ENCODE data around the gene CCDC38.
A peak's percentile ranks its signal among the peaks of the same experiment; 100 is the strongest.
"Not testable (repeated sequence)": the region's sequence is repeated elsewhere in the genome, so short reads cannot be mapped to it uniquely, and the experiment has no call there.

The CCDC38 gene

DNA sequence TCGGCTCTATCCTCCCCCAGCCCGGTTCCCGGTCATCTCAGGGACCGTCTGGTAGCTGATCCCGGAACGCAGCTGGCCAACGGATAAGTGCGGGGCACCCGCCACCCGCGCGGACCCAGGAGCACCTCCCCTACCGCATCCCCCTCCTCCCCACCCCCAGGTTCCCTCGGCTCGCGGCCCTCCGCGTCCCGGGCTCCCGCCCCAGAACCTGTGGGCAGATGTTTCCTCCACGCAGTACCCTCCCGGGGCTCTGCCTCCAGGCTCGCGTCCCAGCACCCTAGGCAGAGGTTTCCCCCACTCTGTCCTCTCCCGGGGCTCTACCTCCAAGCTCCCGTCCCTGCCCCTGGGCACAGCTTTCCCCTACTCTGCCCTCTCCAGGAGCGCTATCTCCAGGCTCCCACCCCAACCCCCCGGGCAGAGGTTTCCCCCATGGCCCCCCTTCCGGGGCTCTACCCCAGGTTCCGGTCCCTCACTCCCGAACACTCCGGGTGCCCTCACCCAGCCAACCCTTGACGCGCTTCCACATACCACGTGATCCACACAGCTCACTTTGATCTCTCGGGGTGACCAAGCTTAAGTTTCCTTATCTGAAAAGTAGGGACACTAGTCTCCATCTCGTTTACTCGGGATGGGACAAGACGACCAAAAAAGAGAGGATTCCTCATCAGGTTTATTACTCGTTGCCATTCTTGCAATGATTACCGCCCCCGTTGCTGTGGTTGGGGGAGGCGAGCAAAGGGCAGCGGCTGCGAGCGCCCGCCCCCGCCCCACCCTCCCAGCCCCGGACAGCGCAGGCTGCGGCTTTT, at the start of gene CCDC38:
CCDC38 (minus strand) TSS at position 91 of the 806 bp plus-strand sequence. CDS start 6,105 bp downstream, outside the sequence.
- peak; percentile 56 to 68 for DNase-seq (ENCODE audit: low read depth in 1 of 2, low spot score in 1 of 2)

- DNase-seq (ENCODE audit: low read depth in 1 of 2, low spot score in 1 of 2) = no peak
Measured at GRCh38 chr12:95990136-95990535, 47.7 kb upstream of the CCDC38 start.

DNA sequence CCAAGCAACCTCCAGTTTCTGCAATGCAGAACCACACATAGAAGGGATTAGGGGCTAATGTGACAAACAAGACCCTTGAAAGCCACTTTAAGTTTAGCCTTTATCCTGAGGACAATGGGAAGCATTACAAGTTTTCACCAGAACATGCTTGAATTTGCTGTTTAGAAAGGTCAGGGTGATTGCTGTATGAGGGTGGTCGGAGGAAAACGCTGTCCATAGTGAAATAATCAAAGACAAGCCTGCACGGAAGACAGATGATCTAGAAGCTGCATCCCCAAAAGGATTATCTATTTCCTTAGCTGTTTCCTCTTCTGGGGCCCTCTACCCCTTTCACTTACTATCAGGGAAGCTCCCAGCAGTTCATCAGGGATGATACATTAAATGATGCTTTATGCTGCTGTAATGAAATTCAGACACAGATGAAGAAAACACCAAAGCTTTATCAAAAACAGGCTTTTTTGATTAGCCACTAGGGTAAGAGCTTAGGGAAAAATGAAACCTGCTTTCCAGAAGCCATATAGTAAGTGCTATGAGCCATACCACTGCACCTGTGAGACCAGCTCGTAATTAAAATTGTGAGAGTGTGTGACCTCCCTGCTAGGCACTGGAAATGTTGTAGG, 47.2 kb upstream of the CCDC38 start:
- no peak for DNase-seq (ENCODE audit: low read depth in 1 of 2, low spot score in 1 of 2)

- no peak for DNase-seq (ENCODE audit: low read depth in 1 of 2, low spot score in 1 of 2)
Measured at GRCh38 chr12:95988506-95989275, 46.3 kb upstream of the CCDC38 start.

GRCh38 chr12:95986635-95987570, 44.5 kb upstream of the CCDC38 start:
- no peak for DNase-seq (ENCODE audit: low read depth in 1 of 2, low spot score in 1 of 2)

DNA sequence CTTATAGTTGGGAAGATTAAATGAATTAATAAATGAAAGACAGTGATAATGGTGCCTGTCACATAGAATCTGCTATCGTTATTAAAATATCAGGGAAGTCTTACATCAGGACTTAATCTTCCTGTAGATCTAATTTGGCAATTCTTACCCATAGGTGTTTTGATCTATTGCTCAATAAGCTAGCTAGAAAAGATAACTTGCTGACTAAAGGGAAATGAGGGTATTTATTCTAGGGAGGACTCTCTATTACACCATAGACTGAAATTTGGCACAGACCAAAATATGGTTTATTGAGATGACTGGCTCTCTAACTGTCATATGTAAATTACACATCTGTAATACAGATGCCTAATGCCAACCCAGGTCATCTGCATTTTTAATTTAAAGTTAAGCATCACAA, 42.3 kb upstream of the CCDC38 start:
- no peak for DNase-seq (ENCODE audit: low read depth in 1 of 2, low spot score in 1 of 2)

GRCh38 chr12:95982602-95983001, 40.2 kb upstream of the CCDC38 start:
- no peak for DNase-seq (ENCODE audit: low read depth in 1 of 2, low spot score in 1 of 2)

DNA sequence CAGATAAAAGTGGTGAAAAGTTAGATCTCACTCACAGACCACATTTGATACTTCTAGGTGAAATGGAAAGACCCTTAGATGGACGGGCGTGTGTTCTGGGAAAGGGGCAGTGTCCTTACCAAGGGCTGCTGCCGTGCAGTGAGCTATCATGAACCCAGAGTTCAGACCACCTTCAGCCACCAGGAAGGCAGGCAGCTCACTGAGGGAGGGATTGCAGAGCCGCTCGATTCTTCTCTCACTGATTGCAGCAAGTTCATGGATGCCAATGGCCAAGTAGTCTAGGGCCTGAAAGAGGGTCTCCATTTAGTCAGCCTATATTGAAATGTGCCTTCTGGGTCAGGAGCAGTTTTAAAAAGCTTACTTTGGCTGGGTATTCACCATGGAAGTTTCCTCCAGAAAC, 38.0 kb upstream of the CCDC38 start:
- no peak for DNase-seq (ENCODE audit: low read depth in 1 of 2, low spot score in 1 of 2)

DNA sequence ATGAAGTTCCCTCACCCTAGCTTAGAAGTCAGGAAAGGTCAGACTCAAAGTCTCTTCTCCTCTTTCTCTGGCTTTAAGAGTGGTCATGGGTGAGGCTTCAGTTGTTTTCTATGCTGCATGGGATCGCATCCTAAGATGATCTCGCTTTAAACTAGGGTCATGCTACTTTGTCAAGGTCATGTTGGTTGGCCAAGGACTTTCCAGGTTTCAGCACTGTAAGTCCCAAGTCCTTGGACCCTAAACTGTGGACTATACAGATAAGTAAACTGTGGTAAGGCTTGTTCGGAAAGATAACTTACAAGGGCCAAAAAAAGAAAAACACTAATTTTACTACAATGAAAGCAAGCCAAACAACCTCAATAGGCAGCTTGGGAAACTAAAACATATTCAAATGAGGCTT, 36.4 kb upstream of the CCDC38 start:
- no peak for DNase-seq (ENCODE audit: low read depth in 1 of 2, low spot score in 1 of 2)

DNA sequence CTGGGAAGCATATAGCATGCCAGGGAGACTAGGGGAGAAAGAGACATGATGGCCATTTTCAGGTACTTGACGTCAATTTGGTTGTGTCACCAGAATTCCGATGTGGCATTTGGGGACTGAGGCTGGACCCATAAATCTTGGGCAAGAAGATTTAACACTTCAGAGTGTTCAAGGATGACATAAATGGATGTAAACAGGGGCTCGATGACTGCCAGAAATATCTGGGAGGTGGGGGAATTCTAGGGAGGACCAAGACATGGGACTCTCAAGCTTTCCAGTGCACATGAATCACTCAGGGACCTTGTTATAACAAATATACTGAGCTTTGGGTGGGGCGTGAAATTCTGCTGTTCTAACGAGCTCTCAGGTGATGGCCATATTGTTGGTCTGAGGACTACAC, 35.9 kb upstream of the CCDC38 start:
- no peak for DNase-seq (ENCODE audit: low read depth in 1 of 2, low spot score in 1 of 2)

GRCh38 chr12:95977764-95978305, 35.4 kb upstream of the CCDC38 start:
- DNase-seq (ENCODE audit: low read depth in 1 of 2, low spot score in 1 of 2) = no peak

DNA sequence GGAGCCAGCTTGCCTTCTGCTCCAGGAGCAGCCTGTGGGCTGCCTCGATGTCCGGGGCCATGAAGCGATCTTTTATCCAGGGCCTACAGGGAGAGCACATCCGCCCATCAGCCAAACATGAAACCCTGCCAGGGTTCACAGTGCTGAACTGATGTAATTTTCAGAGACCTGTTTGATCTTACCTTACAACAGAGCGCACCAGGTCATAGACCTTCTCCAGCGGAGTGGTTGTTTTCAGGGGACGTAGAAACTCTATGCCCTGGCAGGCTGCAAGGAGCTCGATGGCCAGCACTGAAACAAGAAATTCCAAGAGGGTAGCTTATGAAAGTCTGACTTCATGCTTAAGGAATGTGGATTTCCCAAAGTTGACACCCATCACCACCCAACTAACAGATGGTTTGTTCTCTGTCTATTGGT, 34.0 kb upstream of the CCDC38 start:
- no peak for DNase-seq (ENCODE audit: low read depth in 1 of 2, low spot score in 1 of 2)

GRCh38 chr12:95975491-95975890, 33.1 kb upstream of the CCDC38 start:
- no peak for DNase-seq (ENCODE audit: low read depth in 1 of 2, low spot score in 1 of 2)

DNA sequence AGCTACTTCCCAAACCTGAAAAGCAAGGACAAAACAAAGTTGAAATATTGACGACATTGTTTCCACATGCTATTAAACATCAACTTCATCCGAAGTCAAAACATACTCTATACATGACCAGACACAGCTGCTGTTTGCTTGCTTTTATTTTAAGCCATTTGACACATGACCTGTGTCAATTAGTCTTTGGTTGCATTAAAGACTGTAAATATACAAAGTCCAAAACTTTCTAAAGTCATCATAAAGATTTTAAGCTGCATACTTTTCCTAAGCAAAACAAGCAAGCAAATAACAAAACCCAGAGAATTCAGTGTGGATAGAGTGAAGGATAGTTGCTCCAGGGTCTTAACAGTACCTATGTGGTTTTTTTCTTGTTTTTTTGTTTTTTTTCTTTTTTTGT, 31.9 kb upstream of the CCDC38 start:
- DNase-seq (ENCODE audit: low read depth in 1 of 2, low spot score in 1 of 2) = no peak

GRCh38 chr12:95972832-95973456, 30.5 kb upstream of the CCDC38 start:
- DNase-seq (ENCODE audit: low read depth in 1 of 2, low spot score in 1 of 2) = no peak

DNA sequence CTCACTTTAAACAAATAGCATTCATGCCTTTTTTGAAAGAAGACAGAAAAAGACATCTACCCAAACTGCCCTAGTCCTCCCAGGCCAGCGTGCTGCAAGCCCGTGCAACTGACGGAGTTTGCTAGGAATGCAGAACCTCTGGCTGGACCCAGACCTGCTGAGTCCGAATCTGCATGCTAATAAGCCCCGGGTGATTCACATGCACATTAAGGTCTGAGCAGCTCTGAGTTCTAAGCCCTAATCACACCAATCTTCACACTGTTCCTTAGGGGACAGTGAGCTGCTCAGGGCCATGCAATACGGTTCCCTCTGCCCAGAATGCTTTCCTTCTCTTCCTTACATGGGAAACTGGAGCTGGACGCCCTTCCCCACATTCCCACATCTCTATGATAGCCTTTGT, 28.5 kb upstream of the CCDC38 start:
- no peak for DNase-seq (ENCODE audit: low read depth in 1 of 2, low spot score in 1 of 2)

DNA sequence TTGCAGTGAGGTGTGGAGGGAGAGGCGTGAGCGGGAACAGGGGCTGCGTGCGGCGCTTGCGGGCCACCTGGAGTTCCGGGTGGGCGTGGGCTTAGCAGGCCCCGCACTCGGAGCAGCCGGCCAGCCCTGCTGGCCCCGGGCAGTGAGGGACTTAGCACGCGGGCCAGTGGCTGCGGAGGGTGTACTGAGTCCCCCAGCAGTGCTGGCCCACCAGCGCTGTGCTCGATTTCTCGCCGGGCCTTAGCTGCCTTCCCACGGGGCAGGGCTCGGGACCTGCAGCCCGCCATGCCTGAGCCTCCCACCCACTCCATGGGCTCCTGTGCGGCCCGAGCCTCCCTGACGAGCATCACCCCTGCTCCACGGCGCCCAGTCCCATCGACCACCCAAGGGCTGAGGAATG, 26.7 kb upstream of the CCDC38 start:
- DNase-seq (ENCODE audit: low read depth in 1 of 2, low spot score in 1 of 2) = not testable (repeated sequence)

DNA sequence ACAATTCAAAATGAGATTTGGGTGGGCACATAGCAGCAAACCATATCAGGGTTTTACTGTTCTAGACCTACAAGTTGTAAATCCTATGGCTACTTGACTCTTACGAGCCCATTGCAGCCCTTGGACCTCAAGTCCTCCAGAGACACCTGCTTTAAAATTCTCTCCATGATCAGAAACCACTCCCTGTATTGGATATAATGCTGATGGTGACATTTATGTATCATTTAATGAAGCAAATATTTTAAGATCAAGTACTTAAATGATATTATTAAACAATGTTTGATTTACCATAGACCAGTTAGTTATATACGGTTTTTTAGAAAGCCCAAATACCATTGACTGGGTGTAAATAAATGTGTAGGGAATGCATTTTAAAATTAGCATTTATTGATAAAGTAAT, 24.9 kb upstream of the CCDC38 start:
- no peak for DNase-seq (ENCODE audit: low read depth in 1 of 2, low spot score in 1 of 2)

DNA sequence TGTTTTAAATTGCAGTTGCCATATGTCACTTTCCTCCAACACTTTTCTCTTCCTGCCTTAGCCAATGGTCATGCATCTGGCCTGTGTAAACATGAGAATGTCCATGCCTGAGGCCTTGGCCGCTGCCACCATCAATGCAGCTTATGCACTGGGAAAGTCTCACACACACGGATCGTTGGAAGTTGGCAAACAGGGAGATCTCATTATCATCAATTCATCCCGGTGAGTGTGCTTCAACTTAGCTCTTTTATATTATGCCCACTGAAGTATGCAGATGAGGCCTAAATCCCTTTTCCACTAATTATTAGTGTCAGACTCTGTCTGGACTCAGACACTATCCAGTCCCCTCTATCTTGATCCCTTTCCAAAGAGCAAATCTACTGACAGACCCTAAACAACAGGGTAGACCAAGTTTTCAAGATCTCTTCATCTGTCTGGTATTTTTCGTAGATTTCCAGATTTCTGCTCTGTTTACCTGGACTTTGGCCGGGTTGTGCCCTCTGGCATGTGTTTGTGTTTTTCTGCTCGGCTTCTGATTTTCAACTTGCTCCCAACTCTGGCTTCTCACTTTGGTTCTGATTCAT, 24.0 kb upstream of the CCDC38 start:
- DNase-seq (ENCODE audit: low read depth in 1 of 2, low spot score in 1 of 2) = no peak

- DNase-seq (ENCODE audit: low read depth in 1 of 2, low spot score in 1 of 2) = no peak
Measured at GRCh38 chr12:95963096-95963495, 20.7 kb upstream of the CCDC38 start.
